Measurements from ENCODE around the gene KIAA0825. TPM values are rescaled to one million over a fixed set of nuclear protein-coding genes. Genes with fewer than 3 reads are reported as not detected.
"Not testable (repeated sequence)": the region's sequence is repeated elsewhere in the genome, so short reads cannot be mapped to it uniquely, and the experiment has no call there.

Gene KIAA0825
- total RNA-seq, 1 donor from 2014 or later: 5.2 TPM

GRCh38 chr5:94595281-94595840 lies 23.0 kb downstream of the KIAA0825 start:
- Histone ChIP-seq H3K27me3 (ENCODE audit: control insufficient read depth in 3 of 3, insufficient read depth in 3 of 3, low read length in 3 of 3) (no peaks in the 10 kb centered on the region), H3K9ac (ENCODE audit: low read depth in 1 of 3, low read length in 3 of 3) (no peak overlapping the region), H3K4me3 (ENCODE audit: low read length in 3 of 3) (no peak overlapping the region), H3K9me3 (ENCODE audit: control insufficient read depth in 3 of 3, low read length in 3 of 3) (no peaks in the 10 kb centered on the region), H3K36me3 (ENCODE audit: control insufficient read depth in 3 of 3, insufficient read depth in 3 of 3, low read length in 3 of 3) (no peaks in the 10 kb centered on the region), H3K4me1 (ENCODE audit: control insufficient read depth in 3 of 3, insufficient read depth in 3 of 3, low read length in 3 of 3) (no peaks in the 10 kb centered on the region), H3K27ac (ENCODE audit: low read depth, low read length) (no peak overlapping the region)

- Histone ChIP-seq H3K9ac (ENCODE audit: low read depth in 1 of 3, low read length in 3 of 3) (no peak overlapping the region), H3K4me3 (ENCODE audit: low read length in 3 of 3) (no peak overlapping the region), H3K36me3 (ENCODE audit: control insufficient read depth in 3 of 3, insufficient read depth in 3 of 3, low read length in 3 of 3) (no peaks in the 10 kb centered on the region), H3K9me3 (ENCODE audit: control insufficient read depth in 3 of 3, low read length in 3 of 3) (no peaks in the 10 kb centered on the region), H3K27me3 (ENCODE audit: control insufficient read depth in 3 of 3, insufficient read depth in 3 of 3, low read length in 3 of 3) (no peaks in the 10 kb centered on the region), H3K27ac (ENCODE audit: low read depth, low read length) (no peak overlapping the region), H3K4me1 (ENCODE audit: control insufficient read depth in 3 of 3, insufficient read depth in 3 of 3, low read length in 3 of 3) (no peaks in the 10 kb centered on the region)
Observed at GRCh38 chr5:94577466-94578245, 40.7 kb downstream of the KIAA0825 start.

DNA sequence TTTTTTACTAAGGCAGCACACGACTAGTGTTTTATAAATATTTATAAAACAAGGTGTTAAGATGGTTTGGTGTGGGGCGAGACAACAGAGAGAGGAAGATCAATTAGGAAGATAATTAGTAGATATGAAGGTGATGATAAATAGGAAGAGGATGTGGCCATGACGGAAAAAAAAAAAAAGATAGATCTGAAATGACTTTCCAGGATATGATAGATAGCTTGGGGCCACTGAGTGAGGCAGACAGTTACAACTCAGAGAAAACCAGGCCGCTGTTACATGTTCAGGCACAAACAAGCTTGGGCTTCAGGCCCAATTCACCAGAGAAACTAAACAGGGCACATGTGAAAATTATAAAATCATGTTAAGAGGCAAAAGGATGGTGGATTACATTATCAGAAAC lies 43.2 kb downstream of the KIAA0825 start:
- Histone ChIP-seq H3K9me3 (ENCODE audit: control insufficient read depth in 3 of 3, low read length in 3 of 3) (no peaks in the 10 kb centered on the region), H3K9ac (ENCODE audit: low read depth in 1 of 3, low read length in 3 of 3) (no peak overlapping the region), H3K36me3 (ENCODE audit: control insufficient read depth in 3 of 3, insufficient read depth in 3 of 3, low read length in 3 of 3) (no peaks in the 10 kb centered on the region), H3K27ac (ENCODE audit: low read depth, low read length) (no peak overlapping the region), H3K4me1 (ENCODE audit: control insufficient read depth in 3 of 3, insufficient read depth in 3 of 3, low read length in 3 of 3) (no peaks in the 10 kb centered on the region), H3K4me3 (ENCODE audit: low read length in 3 of 3) (no peak overlapping the region), H3K27me3 (ENCODE audit: control insufficient read depth in 3 of 3, insufficient read depth in 3 of 3, low read length in 3 of 3) (no peaks in the 10 kb centered on the region)

GRCh38 chr5:94573349-94573748 lies 45.1 kb downstream of the KIAA0825 start:
- not testable (repeated sequence) for H3K9me3 ChIP-seq (ENCODE audit: control insufficient read depth in 3 of 3, low read length in 3 of 3); H3K27ac ChIP-seq (ENCODE audit: low read depth, low read length); H3K9ac ChIP-seq (ENCODE audit: low read depth in 1 of 3, low read length in 3 of 3); H3K36me3 ChIP-seq (ENCODE audit: control insufficient read depth in 3 of 3, insufficient read depth in 3 of 3, low read length in 3 of 3); H3K4me3 ChIP-seq (ENCODE audit: low read length in 3 of 3); H3K4me1 ChIP-seq (ENCODE audit: control insufficient read depth in 3 of 3, insufficient read depth in 3 of 3, low read length in 3 of 3); H3K27me3 ChIP-seq (ENCODE audit: control insufficient read depth in 3 of 3, insufficient read depth in 3 of 3, low read length in 3 of 3)

GRCh38 chr5:94571415-94571814 lies 47.0 kb downstream of the KIAA0825 start:
- Histone ChIP-seq H3K9me3 (ENCODE audit: control insufficient read depth in 3 of 3, low read length in 3 of 3) (no peaks in the 10 kb centered on the region), H3K4me3 (ENCODE audit: low read length in 3 of 3) (no peak overlapping the region), H3K27ac (ENCODE audit: low read depth, low read length) (no peak overlapping the region), H3K4me1 (ENCODE audit: control insufficient read depth in 3 of 3, insufficient read depth in 3 of 3, low read length in 3 of 3) (no peaks in the 10 kb centered on the region), H3K9ac (ENCODE audit: low read depth in 1 of 3, low read length in 3 of 3) (no peak overlapping the region), H3K36me3 (ENCODE audit: control insufficient read depth in 3 of 3, insufficient read depth in 3 of 3, low read length in 3 of 3) (no peaks in the 10 kb centered on the region), H3K27me3 (ENCODE audit: control insufficient read depth in 3 of 3, insufficient read depth in 3 of 3, low read length in 3 of 3) (no peaks in the 10 kb centered on the region)

- no peak overlapping the region for H3K9ac ChIP-seq (ENCODE audit: low read depth in 1 of 3, low read length in 3 of 3)
- H3K4me3 ChIP-seq (ENCODE audit: low read length in 3 of 3): no peak overlapping the region
- no peaks in the 10 kb centered on the region for H3K27me3 ChIP-seq (ENCODE audit: control insufficient read depth in 3 of 3, insufficient read depth in 3 of 3, low read length in 3 of 3)
- no peaks in the 10 kb centered on the region for H3K4me1 ChIP-seq (ENCODE audit: control insufficient read depth in 3 of 3, insufficient read depth in 3 of 3, low read length in 3 of 3)
- H3K27ac ChIP-seq (ENCODE audit: low read depth, low read length): no peak overlapping the region
- no peaks in the 10 kb centered on the region for H3K36me3 ChIP-seq (ENCODE audit: control insufficient read depth in 3 of 3, insufficient read depth in 3 of 3, low read length in 3 of 3)
- no peaks in the 10 kb centered on the region for H3K9me3 ChIP-seq (ENCODE audit: control insufficient read depth in 3 of 3, low read length in 3 of 3)
Observed at GRCh38 chr5:94564812-94565211, 53.6 kb downstream of the KIAA0825 start.

DNA sequence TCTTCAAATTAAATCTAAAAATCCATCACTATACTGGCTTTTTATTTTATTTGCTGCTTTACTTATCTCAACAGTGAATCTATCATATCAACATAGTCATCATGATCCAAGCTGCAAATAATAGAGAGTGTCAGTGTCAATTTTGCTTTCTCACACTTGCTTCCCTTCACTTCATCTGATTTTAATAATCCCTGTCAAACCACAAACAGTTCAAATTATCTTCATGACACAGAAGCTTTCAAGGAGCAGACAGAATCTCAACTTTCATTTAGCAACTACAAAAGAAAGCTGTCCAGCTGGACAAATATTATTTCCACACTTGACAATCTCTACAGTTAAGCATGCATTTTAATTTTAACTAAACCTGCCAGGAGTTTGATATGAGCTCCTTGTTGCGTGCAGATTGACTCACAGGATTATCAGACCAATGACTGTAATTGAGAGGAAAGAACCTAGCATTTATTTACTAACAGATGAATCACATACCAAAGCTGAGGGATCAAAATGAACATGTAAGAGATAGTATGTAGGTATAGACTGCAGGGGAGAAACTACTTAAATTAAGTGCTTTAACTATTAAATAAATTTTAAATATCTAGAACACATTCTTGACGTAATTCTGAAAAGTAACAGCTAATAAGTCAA lies 56.0 kb downstream of the KIAA0825 start:
- Histone ChIP-seq H3K9me3 (ENCODE audit: control insufficient read depth in 3 of 3, low read length in 3 of 3) (no peaks in the 10 kb centered on the region), H3K9ac (ENCODE audit: low read depth in 1 of 3, low read length in 3 of 3) (no peak overlapping the region), H3K27me3 (ENCODE audit: control insufficient read depth in 3 of 3, insufficient read depth in 3 of 3, low read length in 3 of 3) (no peaks in the 10 kb centered on the region), H3K4me1 (ENCODE audit: control insufficient read depth in 3 of 3, insufficient read depth in 3 of 3, low read length in 3 of 3) (no peaks in the 10 kb centered on the region), H3K36me3 (ENCODE audit: control insufficient read depth in 3 of 3, insufficient read depth in 3 of 3, low read length in 3 of 3) (no peaks in the 10 kb centered on the region), H3K4me3 (ENCODE audit: low read length in 3 of 3) (no peak overlapping the region), H3K27ac (ENCODE audit: low read depth, low read length) (no peak overlapping the region)

- H3K27me3 ChIP-seq (ENCODE audit: control insufficient read depth in 3 of 3, insufficient read depth in 3 of 3, low read length in 3 of 3): no peaks in the 10 kb centered on the region
- no peaks in the 10 kb centered on the region for H3K9me3 ChIP-seq (ENCODE audit: control insufficient read depth in 3 of 3, low read length in 3 of 3)
- no peak overlapping the region for H3K4me3 ChIP-seq (ENCODE audit: low read length in 3 of 3)
- no peak overlapping the region for H3K27ac ChIP-seq (ENCODE audit: low read depth, low read length)
- no peaks in the 10 kb centered on the region for H3K4me1 ChIP-seq (ENCODE audit: control insufficient read depth in 3 of 3, insufficient read depth in 3 of 3, low read length in 3 of 3)
- H3K36me3 ChIP-seq (ENCODE audit: control insufficient read depth in 3 of 3, insufficient read depth in 3 of 3, low read length in 3 of 3): no peaks in the 10 kb centered on the region
- no peak overlapping the region for H3K9ac ChIP-seq (ENCODE audit: low read depth in 1 of 3, low read length in 3 of 3)
Observed at GRCh38 chr5:94558028-94558427, 60.4 kb downstream of the KIAA0825 start.

DNA sequence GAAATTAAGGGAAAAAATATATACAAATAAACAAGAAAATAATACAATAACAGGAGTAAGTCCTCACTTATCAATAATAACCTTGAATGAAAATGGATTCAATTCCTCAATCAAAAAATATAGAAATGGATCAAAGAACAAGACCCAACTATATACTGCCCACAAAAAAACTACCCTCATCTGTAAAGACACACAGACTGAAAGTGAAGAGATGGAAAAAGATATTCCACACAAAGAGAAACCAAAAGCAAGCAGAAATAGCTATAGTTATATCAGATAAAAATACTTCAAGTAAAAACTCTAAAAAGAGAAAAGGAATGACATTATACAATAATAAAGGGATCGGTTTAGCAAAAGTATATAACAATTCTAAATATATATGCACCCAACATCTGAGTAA lies 66.5 kb downstream of the KIAA0825 start:
- Histone ChIP-seq H3K27me3 (ENCODE audit: control insufficient read depth in 3 of 3, insufficient read depth in 3 of 3, low read length in 3 of 3) (no peaks in the 10 kb centered on the region), H3K27ac (ENCODE audit: low read depth, low read length) (no peak overlapping the region), H3K4me1 (ENCODE audit: control insufficient read depth in 3 of 3, insufficient read depth in 3 of 3, low read length in 3 of 3) (no peaks in the 10 kb centered on the region), H3K9me3 (ENCODE audit: control insufficient read depth in 3 of 3, low read length in 3 of 3) (no peaks in the 10 kb centered on the region), H3K4me3 (ENCODE audit: low read length in 3 of 3) (no peak overlapping the region), H3K36me3 (ENCODE audit: control insufficient read depth in 3 of 3, insufficient read depth in 3 of 3, low read length in 3 of 3) (no peaks in the 10 kb centered on the region), H3K9ac (ENCODE audit: low read depth in 1 of 3, low read length in 3 of 3) (no peak overlapping the region)

- Histone ChIP-seq H3K9me3 (ENCODE audit: control insufficient read depth in 3 of 3, low read length in 3 of 3) (no peaks in the 10 kb centered on the region), H3K4me3 (ENCODE audit: low read length in 3 of 3) (no peak overlapping the region), H3K4me1 (ENCODE audit: control insufficient read depth in 3 of 3, insufficient read depth in 3 of 3, low read length in 3 of 3) (peaks cover 0 to 2% (median 0%) of the 10 kb centered on the region in 3 donors), H3K27me3 (ENCODE audit: control insufficient read depth in 3 of 3, insufficient read depth in 3 of 3, low read length in 3 of 3) (no peaks in the 10 kb centered on the region), H3K36me3 (ENCODE audit: control insufficient read depth in 3 of 3, insufficient read depth in 3 of 3, low read length in 3 of 3) (no peaks in the 10 kb centered on the region), H3K9ac (ENCODE audit: low read depth in 1 of 3, low read length in 3 of 3) (no peak overlapping the region), H3K27ac (ENCODE audit: low read depth, low read length) (no peak overlapping the region)
Observed at GRCh38 chr5:94545870-94546625, 72.4 kb downstream of the KIAA0825 start.

Measured in skeletal muscle tissue (tissue), 4 donors.